Loucy (cell line): Measurements from ENCODE around the gene GNPAT.

Experiments used
- H2AFZ ChIP-seq: fragments of 200-600 bp; sonication (generic); 2 replicates; pipeline ENCODE4 v1.6.0; 2016; ENCODE audit warnings: antibody characterized with exemption, mild to moderate bottlenecking, low read length, moderate library complexity
- H3F3A ChIP-seq: fragments of 200-600 bp; 2 replicates; pipeline ENCODE4 v1.6.0; 2016; ENCODE audit warnings: antibody characterized with exemption, low read depth, mild to moderate bottlenecking
- H3K27me3 ChIP-seq: fragments of 200-600 bp; sonication (generic); 2 replicates; pipeline ENCODE4 v1.6.1; 2014; ENCODE audit warnings: low read length, mild to moderate bottlenecking; ENCODE audit not compliant: insufficient read depth, poor library complexity, severe bottlenecking
- H3K36me3 ChIP-seq: fragments of 200-600 bp; sonication (generic); 2 replicates; pipeline ENCODE4 v1.6.1; 2016; ENCODE audit warnings: low read length; ENCODE audit not compliant: insufficient read depth
- H3K4me1 ChIP-seq: fragments of 200-600 bp; sonication (generic); 2 replicates; pipeline ENCODE4 v1.5.1; 2014; ENCODE audit warnings: low read length, mild to moderate bottlenecking; ENCODE audit not compliant: insufficient read depth, poor library complexity, severe bottlenecking
- H3K4me2 ChIP-seq: fragments of 200-600 bp; sonication (generic); 2 replicates; pipeline ENCODE4 v1.6.0; 2014; ENCODE audit warnings: antibody characterized with exemption, low read length, low read depth, mild to moderate bottlenecking; ENCODE audit not compliant: poor library complexity, severe bottlenecking
- H3K4me3 ChIP-seq: fragments of 200-600 bp; sonication (generic); 2 replicates; pipeline ENCODE4 v1.5.1; 2014; ENCODE audit warnings: low read length, mild to moderate bottlenecking, mixed read lengths; ENCODE audit not compliant: poor library complexity, severe bottlenecking
- H3K79me2 ChIP-seq: fragments of 200-600 bp; sonication (generic); 2 replicates; pipeline ENCODE4 v1.6.1; 2014; ENCODE audit warnings: low read length; ENCODE audit not compliant: insufficient read depth
- H3K9ac ChIP-seq: fragments of 200-600 bp; sonication (generic); 2 replicates; pipeline ENCODE4 v1.6.0; 2014; ENCODE audit warnings: mild to moderate bottlenecking, low read depth, low read length, moderate library complexity; ENCODE audit not compliant: poor library complexity, severe bottlenecking
- H3K9me2 ChIP-seq: fragments of 200-600 bp; sonication (generic); replicated peaks from 2 replicates; pipeline ENCODE4 v1.6.1; 2016; ENCODE audit warnings: low read depth, low read length, mixed read lengths
- H3K9me3 ChIP-seq: fragments of 200-600 bp; sonication (generic); 2 replicates; pipeline ENCODE4 v1.6.1; 2014; ENCODE audit warnings: mild to moderate bottlenecking, antibody characterized with exemption, low read length, low read depth; ENCODE audit not compliant: insufficient read depth
- H4K20me1 ChIP-seq: fragments of 200-600 bp; sonication (generic); 2 replicates; pipeline ENCODE4 v1.6.0; 2014; ENCODE audit warnings: antibody characterized with exemption, low read length, mild to moderate bottlenecking; ENCODE audit not compliant: insufficient read depth, poor library complexity, severe bottlenecking
- EZH2phosphoT487 ChIP-seq: fragments of 200-600 bp; IDR thresholded peaks from 2 replicates; pipeline ENCODE4 v1.6.1; 2018; ENCODE audit warnings: antibody characterized with exemption, mild to moderate bottlenecking, moderate library complexity, borderline replicate concordance
- TF ChIP-seq, protein P1 (sequence below): fragments of 200-600 bp; sonication (generic); conservative IDR thresholded peaks from 2 replicates; pipeline ENCODE4 v1.5.1; 2014; ENCODE audit warnings: mild to moderate bottlenecking, antibody characterized with exemption, low read length

The GNPAT gene

DNA sequence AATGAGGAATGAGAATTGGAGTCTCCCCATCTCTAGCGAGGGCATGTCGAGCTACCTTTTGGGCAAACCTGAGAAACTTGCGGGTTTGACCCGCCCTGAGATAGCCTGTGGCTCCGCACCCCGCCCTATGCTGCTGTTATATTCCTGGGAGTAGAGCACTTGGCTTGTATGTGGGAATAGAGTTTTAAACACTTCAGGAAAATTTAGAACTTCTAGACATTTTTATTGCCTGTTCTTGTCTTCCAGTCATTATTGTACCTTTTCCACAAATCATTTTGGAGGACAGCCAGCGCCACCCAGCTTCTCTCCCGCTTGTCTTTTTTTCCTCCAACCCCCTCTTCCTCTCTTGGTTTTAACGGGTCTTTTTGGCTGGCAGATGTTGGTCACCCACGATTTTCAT, 738 bp downstream of the GNPAT start:
- peak overlapping the region; percentile 93 for H3K4me3 ChIP-seq
- peaks cover 48% of the 10 kb centered on the region for H3K4me1 ChIP-seq
- no peaks in the 10 kb centered on the region for H3K27me3 ChIP-seq
- peak overlapping the region; percentile 92 for H3K9ac ChIP-seq
- peaks cover 25% of the 10 kb centered on the region for H4K20me1 ChIP-seq
- peak overlapping the region; percentile 92 for H2AFZ ChIP-seq
- peaks cover 72% of the 10 kb centered on the region for H3K79me2 ChIP-seq
- no peaks in the 10 kb centered on the region for H3F3A ChIP-seq
- H3K36me3 ChIP-seq, result no peaks in the 10 kb centered on the region
- no peaks in the 10 kb centered on the region for H3K9me3 ChIP-seq
- peak overlapping the region; percentile 96 for H3K4me2 ChIP-seq
- H3K9me2 ChIP-seq, result no peaks in the 10 kb centered on the region
- TF ChIP-seq, protein P1, sequence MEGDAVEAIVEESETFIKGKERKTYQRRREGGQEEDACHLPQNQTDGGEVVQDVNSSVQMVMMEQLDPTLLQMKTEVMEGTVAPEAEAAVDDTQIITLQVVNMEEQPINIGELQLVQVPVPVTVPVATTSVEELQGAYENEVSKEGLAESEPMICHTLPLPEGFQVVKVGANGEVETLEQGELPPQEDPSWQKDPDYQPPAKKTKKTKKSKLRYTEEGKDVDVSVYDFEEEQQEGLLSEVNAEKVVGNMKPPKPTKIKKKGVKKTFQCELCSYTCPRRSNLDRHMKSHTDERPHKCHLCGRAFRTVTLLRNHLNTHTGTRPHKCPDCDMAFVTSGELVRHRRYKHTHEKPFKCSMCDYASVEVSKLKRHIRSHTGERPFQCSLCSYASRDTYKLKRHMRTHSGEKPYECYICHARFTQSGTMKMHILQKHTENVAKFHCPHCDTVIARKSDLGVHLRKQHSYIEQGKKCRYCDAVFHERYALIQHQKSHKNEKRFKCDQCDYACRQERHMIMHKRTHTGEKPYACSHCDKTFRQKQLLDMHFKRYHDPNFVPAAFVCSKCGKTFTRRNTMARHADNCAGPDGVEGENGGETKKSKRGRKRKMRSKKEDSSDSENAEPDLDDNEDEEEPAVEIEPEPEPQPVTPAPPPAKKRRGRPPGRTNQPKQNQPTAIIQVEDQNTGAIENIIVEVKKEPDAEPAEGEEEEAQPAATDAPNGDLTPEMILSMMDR, result peak; percentile 23; the same call in 1 of the 2 replicates
- no peak for TF ChIP-seq EZH2phosphoT487

DNA sequence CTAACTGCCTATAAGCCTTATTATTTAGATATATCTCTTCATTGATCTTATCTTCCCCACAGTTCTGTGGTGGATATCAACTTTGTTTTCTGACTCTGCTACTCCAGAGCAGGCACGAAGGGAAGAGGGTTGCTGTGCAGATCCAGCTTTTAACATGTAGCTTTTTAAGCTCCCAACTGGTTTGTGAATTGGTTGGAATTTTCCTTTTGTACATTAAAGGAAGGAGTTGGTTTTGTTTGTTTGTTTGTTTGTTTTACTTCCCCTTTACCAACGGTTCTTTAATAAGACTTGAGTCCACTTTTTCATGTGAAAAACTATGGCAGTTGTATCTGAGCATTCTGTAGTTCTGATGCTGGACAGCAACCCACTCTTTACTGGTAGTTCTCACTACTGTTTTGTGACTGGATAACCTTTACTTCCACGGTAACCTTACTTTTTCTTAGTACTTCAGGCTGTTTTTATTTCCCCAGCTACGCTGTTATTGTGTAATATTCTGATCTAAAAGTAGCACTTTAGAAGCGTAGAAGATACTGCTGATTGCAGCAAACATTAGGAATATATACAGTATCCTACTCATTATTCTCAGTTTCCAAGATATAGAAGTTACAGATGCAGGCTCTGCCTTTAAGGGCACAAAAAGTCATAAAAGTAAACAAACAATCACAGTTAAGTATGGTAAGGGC, 1.6 kb downstream of the GNPAT start:
- no peak overlapping the region for H2AFZ ChIP-seq

DNA sequence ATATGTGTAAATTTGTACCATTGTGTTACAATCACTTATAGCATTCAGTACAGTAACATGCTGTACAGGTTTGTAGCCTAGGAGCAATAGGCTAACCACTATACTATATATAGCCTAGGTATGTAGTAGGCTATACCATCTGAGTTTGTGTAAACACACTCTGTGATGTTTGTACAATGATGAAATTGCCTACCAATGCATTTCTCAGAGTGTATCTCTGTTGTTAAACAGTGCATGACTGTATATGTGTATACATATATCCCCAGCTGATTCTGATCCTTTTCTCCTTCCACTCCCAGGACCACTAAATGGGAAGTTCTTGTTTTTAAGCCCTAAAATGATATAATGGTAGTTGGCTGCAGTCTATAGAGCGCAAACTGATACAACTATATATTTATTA, 7.8 kb downstream of the GNPAT start:
- TF ChIP-seq EZH2phosphoT487, result no peak
- TF ChIP-seq, protein P1, result no peak
- Histone ChIP-seq H3K9me2 (no peaks in the 10 kb centered on the region), H4K20me1 (peaks cover 11% of the 10 kb centered on the region), H3K4me3 (no peak overlapping the region), H3K36me3 (peaks cover 28% of the 10 kb centered on the region; the same call in 1 of the 2 replicates), H3K79me2 (peaks cover 53% of the 10 kb centered on the region), H2AFZ (no peak overlapping the region), H3K4me1 (peaks cover 16% of the 10 kb centered on the region), H3F3A (0 out of 2 replicates have a peak, but pooled peaks cover 5% of the 10 kb centered on the region), H3K9me3 (no peaks in the 10 kb centered on the region), H3K9ac (no peak overlapping the region), H3K27me3 (no peaks in the 10 kb centered on the region), H3K4me2 (no peak overlapping the region)

More for the DNA sequence above, 1.6 kb downstream of the GNPAT start:
- H3K4me2 ChIP-seq, result peak overlapping the region; percentile 96
- peak overlapping the region; percentile 92 for H3K9ac ChIP-seq
- H3K27me3 ChIP-seq, result no peaks in the 10 kb centered on the region
- peaks cover 45% of the 10 kb centered on the region for H3K4me1 ChIP-seq
- peaks cover 28% of the 10 kb centered on the region for H4K20me1 ChIP-seq
- peaks cover 80% of the 10 kb centered on the region for H3K79me2 ChIP-seq
- H3K4me3 ChIP-seq, result peak overlapping the region; percentile 93
- no peaks in the 10 kb centered on the region for H3K9me2 ChIP-seq
- TF ChIP-seq, protein P1, result no peak
- no peak for TF ChIP-seq EZH2phosphoT487
- H3F3A ChIP-seq, result no peaks in the 10 kb centered on the region
- H3K9me3 ChIP-seq, result no peaks in the 10 kb centered on the region
- H3K36me3 ChIP-seq, result no peaks in the 10 kb centered on the region
